OCI-LY3 (cell line): ENCODE measurements around the gene ARHGAP18.

Experiments
- H2AFZ ChIP-seq: fragments of 200-600, 300-600 bp; shearing (Covaris generic); 2 replicates; pipeline ENCODE4 v1.6.0; 2014; ENCODE audit warnings: antibody characterized with exemption, low read depth, low read length
- H3K27ac ChIP-seq: fragments of 200-600, 300-600 bp; sonication (generic); 2 replicates; pipeline ENCODE4 v1.5.1; 2014; ENCODE audit warnings: mild to moderate bottlenecking, low read length, moderate library complexity, mixed read lengths
- H3K27me3 ChIP-seq: fragments of 200-600, 300-600 bp; sonication (generic); 2 replicates; pipeline ENCODE4 v1.6.1; 2014; ENCODE audit warnings: low read depth, low read length, mixed read lengths
- H3K36me3 ChIP-seq: fragments of 200-600, 300-600 bp; sonication (generic); replicated peaks from 2 replicates; pipeline ENCODE3; 2014; ENCODE audit warnings: low read depth, low read length, mixed read lengths
- H3K4me1 ChIP-seq: fragments of 300-600, 200-600 bp; sonication (generic); 2 replicates; pipeline ENCODE4 v1.6.1; 2014; ENCODE audit warnings: low read length, mixed read lengths
- H3K4me2 ChIP-seq: fragments of 200-600, 300-600 bp; sonication (generic); 2 replicates; pipeline ENCODE4 v1.6.1; 2014; ENCODE audit warnings: low read length, mixed read lengths
- H3K4me3 ChIP-seq: fragments of 300-600, 200-600 bp; sonication (generic); 2 replicates; pipeline ENCODE4 v1.5.1; 2014; ENCODE audit warnings: antibody characterized with exemption, mild to moderate bottlenecking, low read length, moderate library complexity
- H3K79me2 ChIP-seq: fragments of 300-600, 200-600 bp; shearing (Covaris generic); 2 replicates; pipeline ENCODE4 v1.6.1; 2014; ENCODE audit warnings: mild to moderate bottlenecking, low read length, mixed read lengths
- H3K9ac ChIP-seq: fragments of 300-600, 200-600 bp; shearing (Covaris generic); 2 replicates; pipeline ENCODE4 v1.6.0; 2014; ENCODE audit warnings: mild to moderate bottlenecking, low read length, moderate library complexity
- H3K9me3 ChIP-seq: fragments of 200-600, 300-600 bp; shearing (Covaris generic); 2 replicates; pipeline ENCODE4 v1.6.1; 2014; ENCODE audit warnings: low read length, mixed read lengths; ENCODE audit not compliant: insufficient read depth
- H4K20me1 ChIP-seq: fragments of 200-600, 300-600 bp; sonication (generic); 2 replicates; pipeline ENCODE4 v1.6.1; 2016; ENCODE audit warnings: low read length, mixed read lengths; ENCODE audit not compliant: insufficient read depth
- CTCF ChIP-seq: fragments of 200-600, 300-600 bp; sonication (generic); IDR thresholded peaks from 2 replicates; pipeline ENCODE4 v1.5.1; 2014; ENCODE audit warnings: antibody characterized with exemption, low read length, low read depth
- EZH2phosphoT487 ChIP-seq: fragments of 200-600 bp; shearing (Covaris generic); IDR thresholded peaks from 2 replicates; pipeline ENCODE4 v1.6.1; 2018; ENCODE audit warnings: antibody characterized with exemption, mixed run types, low read depth

ARHGAP18 gene

GRCh38 chr6:129751384-129751783 lies 41.4 kb upstream of the ARHGAP18 start:
- H3K79me2 ChIP-seq: no peaks in the 10 kb centered on the region
- no peaks in the 10 kb centered on the region for H3K27me3 ChIP-seq
- peaks cover 44% of the 10 kb centered on the region for H3K4me1 ChIP-seq
- H3K4me3 ChIP-seq: no peak overlapping the region
- no peak overlapping the region for H3K4me2 ChIP-seq
- H3K9me3 ChIP-seq: no peaks in the 10 kb centered on the region
- no peaks in the 10 kb centered on the region for H3K36me3 ChIP-seq
- H3K27ac ChIP-seq: no peak overlapping the region
- no peak for TF ChIP-seq CTCF
- no peak for TF ChIP-seq EZH2phosphoT487
- H3K9ac ChIP-seq: no peak overlapping the region
- H2AFZ ChIP-seq: no peak overlapping the region
- H4K20me1 ChIP-seq: no peaks in the 10 kb centered on the region

- no peaks in the 10 kb centered on the region for H3K79me2 ChIP-seq
- peaks cover 44% of the 10 kb centered on the region for H3K4me1 ChIP-seq
- no peak overlapping the region for H3K4me2 ChIP-seq
- no peak for TF ChIP-seq EZH2phosphoT487
- no peak for TF ChIP-seq CTCF
- H3K27me3 ChIP-seq: no peaks in the 10 kb centered on the region
- no peaks in the 10 kb centered on the region for H4K20me1 ChIP-seq
- no peak overlapping the region for H3K27ac ChIP-seq
- no peak overlapping the region for H3K4me3 ChIP-seq
- H2AFZ ChIP-seq: peak overlapping the region; percentile 93; the same call in 1 of the 2 replicates
- H3K36me3 ChIP-seq: no peaks in the 10 kb centered on the region
- no peaks in the 10 kb centered on the region for H3K9me3 ChIP-seq
- H3K9ac ChIP-seq: no peak overlapping the region
Observed at GRCh38 chr6:129750360-129750759, 40.4 kb upstream of the ARHGAP18 start.

- H3K27me3 ChIP-seq: no peaks in the 10 kb centered on the region
- H3K27ac ChIP-seq: peak overlapping the region; percentile 47
- H3K9me3 ChIP-seq: no peaks in the 10 kb centered on the region
- H2AFZ ChIP-seq: peak overlapping the region; percentile 93
- no peaks in the 10 kb centered on the region for H4K20me1 ChIP-seq
- no peak for TF ChIP-seq CTCF
- no peak for TF ChIP-seq EZH2phosphoT487
- peaks cover 44% of the 10 kb centered on the region for H3K4me1 ChIP-seq
- H3K4me2 ChIP-seq: peak overlapping the region; percentile 74
- no peaks in the 10 kb centered on the region for H3K79me2 ChIP-seq
- no peaks in the 10 kb centered on the region for H3K36me3 ChIP-seq
- H3K4me3 ChIP-seq: peak overlapping the region; percentile 61
- H3K9ac ChIP-seq: peak overlapping the region; percentile 49
Observed at GRCh38 chr6:129749749-129750120, 39.8 kb upstream of the ARHGAP18 start.

- H3K9me3 ChIP-seq: no peaks in the 10 kb centered on the region
- H4K20me1 ChIP-seq: no peaks in the 10 kb centered on the region
- H3K27ac ChIP-seq: peak overlapping the region; percentile 47
- peaks cover 44% of the 10 kb centered on the region for H3K4me1 ChIP-seq
- H2AFZ ChIP-seq: peak overlapping the region; percentile 93
- H3K4me2 ChIP-seq: peak overlapping the region; percentile 74
- TF ChIP-seq CTCF (no peak), EZH2phosphoT487 (no peak)
- H3K36me3 ChIP-seq: no peaks in the 10 kb centered on the region
- peak overlapping the region; percentile 61 for H3K4me3 ChIP-seq
- H3K27me3 ChIP-seq: no peaks in the 10 kb centered on the region
- no peaks in the 10 kb centered on the region for H3K79me2 ChIP-seq
- H3K9ac ChIP-seq: peak overlapping the region; percentile 49
Observed at GRCh38 chr6:129748901-129749748, 39.1 kb upstream of the ARHGAP18 start.
